ENCODE results near the gene RPL11.
"Not testable (repeated sequence)": the region's sequence is repeated elsewhere in the genome, so short reads cannot be mapped to it uniquely, and the experiment has no call there.

Gene RPL11

GRCh38 chr1:23691499-23692307, at the start of gene RPL11:
TSS of gene RPL11 (plus strand) at chr1:23691806. CDS start at chr1:23691824, 18 bp downstream.
- DNase-seq (ENCODE audit: low spot score) = peak; percentile 95

- DNase-seq (ENCODE audit: low spot score) = no peak
Measured at GRCh38 chr1:23643736-23644554, 47.7 kb upstream of the RPL11 start.

- DNase-seq (ENCODE audit: low spot score) = no peak
Measured at GRCh38 chr1:23644555-23644866, 47.1 kb upstream of the RPL11 start.

- no peak for DNase-seq (ENCODE audit: low spot score)
Measured at GRCh38 chr1:23645338-23645737, 46.3 kb upstream of the RPL11 start.

DNA sequence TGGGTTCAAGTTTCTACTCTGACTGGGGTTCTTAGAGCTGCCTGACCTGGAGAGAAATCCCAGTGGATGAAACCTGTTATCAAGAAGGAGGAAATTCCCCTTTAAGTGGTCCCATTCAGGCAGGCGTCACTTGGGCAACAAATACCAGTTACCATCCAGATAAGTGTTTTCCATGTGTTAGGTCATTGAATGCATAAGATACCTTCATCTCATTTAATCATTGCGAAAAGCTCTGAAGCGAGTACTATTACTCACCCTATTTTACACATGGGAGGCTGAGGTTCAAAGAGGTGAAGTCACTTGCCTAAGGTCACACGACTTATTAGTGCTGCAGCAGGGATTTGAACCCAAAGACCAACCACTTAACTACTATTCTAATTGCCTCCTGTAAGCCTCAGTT, 45.5 kb upstream of the RPL11 start:
- DNase-seq (ENCODE audit: low spot score) = no peak

GRCh38 chr1:23646541-23646940, 45.1 kb upstream of the RPL11 start:
- DNase-seq (ENCODE audit: low spot score) = no peak

DNA sequence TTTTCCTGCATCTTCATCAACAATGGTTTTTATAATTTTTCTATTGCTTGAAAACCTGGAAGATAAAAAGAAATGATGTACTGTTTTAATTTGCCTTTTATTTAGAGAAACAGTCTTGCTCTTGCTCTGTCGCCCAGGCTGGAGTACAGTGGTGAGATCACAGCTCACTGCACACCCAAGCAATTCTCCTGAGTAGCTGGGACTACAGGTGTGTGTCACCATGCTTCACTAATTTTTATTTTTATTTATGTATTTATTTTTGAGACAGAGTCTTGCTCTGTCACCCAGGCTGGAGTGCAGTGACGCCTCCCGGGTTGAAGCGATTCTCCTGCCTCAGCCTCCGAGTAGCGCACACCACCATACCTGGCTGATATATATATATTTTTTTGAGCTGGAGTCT, 43.0 kb upstream of the RPL11 start:
- DNase-seq (ENCODE audit: low spot score) = no peak

DNA sequence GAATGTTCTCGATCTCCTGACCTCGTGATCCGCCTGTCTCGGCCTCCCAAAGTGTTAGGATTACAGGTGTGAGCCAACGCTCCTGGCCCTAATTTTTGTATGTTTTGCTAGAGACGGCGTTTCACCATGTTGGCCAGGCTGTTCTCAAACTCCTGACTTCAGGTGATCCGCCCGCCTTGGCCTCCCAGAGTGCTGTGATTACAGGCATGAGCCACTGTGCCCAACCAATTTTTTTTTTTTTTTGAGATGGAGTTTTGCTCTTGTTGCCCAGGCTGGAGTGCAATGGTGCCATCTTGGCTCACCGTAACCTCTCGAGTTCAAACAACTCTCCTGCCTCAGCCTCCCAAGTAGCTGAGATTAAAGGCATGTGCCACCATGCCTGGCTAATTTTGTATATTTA, 42.4 kb upstream of the RPL11 start:
- DNase-seq (ENCODE audit: low spot score) = not testable (repeated sequence)

- DNase-seq (ENCODE audit: low spot score) = no peak
Measured at GRCh38 chr1:23650344-23650990, 41.1 kb upstream of the RPL11 start.

GRCh38 chr1:23651069-23651808, 40.4 kb upstream of the RPL11 start:
- DNase-seq (ENCODE audit: low spot score) = no peak

GRCh38 chr1:23657659-23658275, 33.8 kb upstream of the RPL11 start:
- DNase-seq (ENCODE audit: low spot score) = no peak

DNA sequence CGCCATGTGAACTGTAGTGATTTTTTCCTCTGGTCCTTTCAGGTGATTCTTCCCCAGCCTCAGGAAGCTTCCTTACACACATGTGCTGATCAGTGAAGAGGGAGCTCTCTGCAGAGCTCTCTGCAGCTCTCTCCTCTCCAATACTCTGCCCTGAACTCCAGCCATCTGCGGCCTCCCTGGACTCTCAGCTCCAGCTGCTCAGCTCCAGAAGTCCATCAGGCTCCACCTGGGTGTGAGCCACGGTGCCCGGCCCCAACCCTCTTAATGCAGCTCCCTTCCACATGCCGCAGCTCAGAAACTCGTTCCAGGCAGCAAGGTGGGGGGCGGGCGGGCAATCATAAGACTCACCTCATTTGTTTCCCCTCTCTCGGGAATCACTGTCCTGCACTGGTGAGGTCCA, 30.9 kb upstream of the RPL11 start:
- no peak for DNase-seq (ENCODE audit: low spot score)

DNA sequence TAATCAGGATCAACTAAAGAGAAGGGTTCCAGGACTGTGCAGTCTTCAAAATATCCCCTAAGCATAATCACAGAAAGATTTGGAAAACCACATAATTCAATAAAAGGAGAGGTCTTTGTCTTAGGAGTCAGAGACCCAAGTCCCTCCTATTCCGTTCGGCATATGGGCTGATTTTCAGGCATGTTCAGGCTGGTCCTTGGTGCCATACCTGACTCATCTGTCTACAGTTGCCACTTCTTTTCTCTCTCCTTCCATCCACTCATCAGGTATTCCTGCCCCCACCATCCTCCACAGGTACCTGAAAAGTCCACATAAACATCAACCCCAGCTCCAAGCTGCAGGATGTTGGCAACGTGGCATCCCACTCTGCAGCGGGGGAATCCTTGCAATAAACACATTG, 29.7 kb upstream of the RPL11 start:
- no peak for DNase-seq (ENCODE audit: low spot score)

GRCh38 chr1:23664837-23665795, 26.5 kb upstream of the RPL11 start:
- no peak for DNase-seq (ENCODE audit: low spot score)

GRCh38 chr1:23667411-23667810, 24.2 kb upstream of the RPL11 start:
- DNase-seq (ENCODE audit: low spot score) = no peak

- no peak for DNase-seq (ENCODE audit: low spot score)
Measured at GRCh38 chr1:23670709-23671108, 20.9 kb upstream of the RPL11 start.

DNA sequence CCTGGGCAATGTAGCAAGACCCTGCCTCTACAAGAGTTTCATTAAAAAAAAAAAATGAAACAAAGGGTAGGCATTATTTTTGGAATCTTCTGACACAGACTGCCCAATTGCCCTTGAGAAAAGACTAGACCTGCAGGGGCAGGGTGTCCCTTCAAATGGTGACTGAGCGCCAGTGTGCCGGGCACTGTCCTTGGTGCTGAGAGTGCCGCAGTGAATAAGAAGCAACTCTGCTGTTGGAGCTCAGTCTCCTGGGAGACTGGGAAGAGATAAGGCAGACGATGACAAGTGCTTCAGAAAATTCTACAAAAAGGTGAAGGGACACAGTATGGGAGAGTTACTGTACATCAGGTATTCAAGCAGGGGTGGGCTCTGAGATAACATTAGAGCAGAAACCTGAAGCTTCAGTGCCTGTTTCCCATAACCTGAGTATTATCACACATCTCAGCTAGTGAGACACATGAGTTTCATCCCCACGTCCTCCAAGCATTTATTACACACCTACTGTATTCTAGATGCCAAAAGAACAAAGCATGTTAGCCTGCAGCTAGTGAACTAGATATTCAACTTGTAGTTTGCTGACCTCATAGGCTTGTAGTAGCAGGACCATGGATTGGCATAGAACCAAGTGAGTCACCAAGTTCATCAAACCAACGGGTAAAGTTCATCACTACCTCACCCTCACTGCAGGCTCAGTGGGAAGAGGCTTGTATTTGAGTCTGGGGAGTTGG, 18.4 kb upstream of the RPL11 start:
- DNase-seq (ENCODE audit: low spot score) = no peak

- DNase-seq (ENCODE audit: low spot score) = no peak
Measured at GRCh38 chr1:23679815-23680214, 11.8 kb upstream of the RPL11 start.

GRCh38 chr1:23682946-23683345, 8.7 kb upstream of the RPL11 start:
- DNase-seq (ENCODE audit: low spot score) = no peak

GRCh38 chr1:23684415-23684814, 7.2 kb upstream of the RPL11 start:
- DNase-seq (ENCODE audit: low spot score) = no peak
